Kidney (tissue), 14 donors: ENCODE results near the gene FARP2. TPM values are rescaled to one million over a fixed set of nuclear protein-coding genes. Genes with fewer than 3 reads are reported as not detected.

ENCODE experiments used
- DNase-seq, 5 donors: peaks; one replicate each; pipeline ENCODE4 v3.0.0-alpha.2; 2013 to 2020
- FAIRE-seq: peaks from 2 replicates; lab custom pipeline; 2012; peaks lifted over from hg19 to GRCh38; lab: Jason Lieb, UNC
- H3K27ac ChIP-seq, 2 donors: one replicate each; pipeline ENCODE4 v1.7.0; 2013; ENCODE audit warnings: low read depth in 2 of 2, low read length in 2 of 2, inconsistent platforms in 1 of 2
- H3K27me3 ChIP-seq: one replicate; pipeline ENCODE4 v1.7.1; 2013; ENCODE audit warnings: low read length, inconsistent platforms; ENCODE audit not compliant: control insufficient read depth, insufficient read depth
- H3K36me3 ChIP-seq, 3 donors: one replicate each; pipeline versions ENCODE4 v1.7.0 to v1.7.1; 2013; ENCODE audit warnings: low read length in 3 of 3, control low read depth in 1 of 3, inconsistent platforms in 1 of 3; ENCODE audit not compliant: insufficient read depth in 3 of 3, control insufficient read depth in 2 of 3
- H3K4me1 ChIP-seq, 3 donors: one replicate each; pipeline versions ENCODE4 v1.7.0 to v1.7.1; 2013; ENCODE audit warnings: low read length in 3 of 3, inconsistent platforms in 1 of 3, low read depth in 1 of 3; ENCODE audit not compliant: control insufficient read depth in 2 of 3, insufficient read depth in 2 of 3
- H3K4me3 ChIP-seq, 3 donors: one replicate each; pipeline versions ENCODE4 v1.7.0 to v1.8.1; 2013; ENCODE audit warnings: low read length in 3 of 3, control low read depth in 1 of 3, inconsistent platforms in 1 of 3
- H3K9ac ChIP-seq, 3 donors: one replicate each; pipeline versions ENCODE4 v1.7.0 to v1.7.1; 2013; ENCODE audit warnings: low read length in 3 of 3, control low read depth in 1 of 3, inconsistent platforms in 1 of 3
- H3K9me3 ChIP-seq, 3 donors: one replicate each; pipeline versions ENCODE4 v1.7.0 to v1.7.1; 2013; ENCODE audit warnings: low read length in 3 of 3, control low read depth in 1 of 3, inconsistent platforms in 1 of 3; ENCODE audit not compliant: control insufficient read depth in 2 of 3, insufficient read depth in 1 of 3
- CTCF ChIP-seq: IDR thresholded peaks from 3 replicates; pipeline ENCODE4 v1.5.1; 2012; ENCODE audit warnings: mild to moderate bottlenecking, moderate library complexity, borderline replicate concordance; ENCODE audit not compliant: insufficient read depth; ENCODE audit errors: extremely low read depth
- intact Hi-C: fragments of 100-400 bp; cut with DNase I; formaldehyde crosslinking; loops from one replicate; pipeline ENCODE4 v1.11.1; 2022
- polyA plus RNA-seq: library from polyadenylated mRNA; stranded (reverse); fragments of 350-450 nt; fragmentation: Illumina TruSeq; extraction: RNeasy Lipid Tissue Mini Kit (QIAGEN cat#74804); gene quantifications from one replicate; pipeline ENCODE4 v1.2.3, GENCODE V29; 2014; ENCODE audit warnings: low read depth, low replicate concordance; ENCODE audit not compliant: insufficient read depth
- total RNA-seq: library from RNA; stranded (reverse); fragmentation: NEBNext Ultra II Directional; extraction: Animal tissue kit (Norgen Biotek cat#: 25700); gene quantifications from one replicate; pipeline ENCODE4 v1.2.1, GENCODE V29; 2021
- donor health status: control.
- donor health status: control.
- donor health status: control.
- donor health status: control.
- donor health status: control.
- donor health status: DM: yes; HTN: yes; CAD: no.
- donor health status: Normal renal cell carcinoma (clear cell type).

FARP2 gene
- total and polyA plus RNA-seq, 2 donors from 2014 or later: 20.3 to 50.5 TPM

DNA sequence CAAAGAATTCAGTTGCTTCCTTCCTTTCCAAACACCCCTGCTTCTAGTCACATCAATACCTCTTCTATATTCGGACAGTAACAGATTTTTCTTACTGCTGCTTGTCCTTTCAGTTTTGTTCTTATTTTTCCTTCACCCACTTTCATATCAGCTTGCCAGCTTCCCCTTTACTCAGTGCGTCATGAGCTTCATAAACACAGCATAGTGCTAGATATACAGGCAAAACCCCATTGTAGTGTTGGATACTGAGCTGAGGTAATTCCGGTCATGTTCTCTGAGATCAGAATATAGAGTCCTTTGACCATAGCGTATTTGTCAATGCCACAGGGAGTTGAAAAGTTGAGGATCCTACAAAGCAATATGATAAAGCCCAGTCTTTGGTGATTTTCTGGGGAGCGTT, 2.4 kb downstream of the FARP2 start:
- Histone ChIP-seq H3K27me3 (no peaks in the 10 kb centered on the region), H3K9ac (peak overlapping the region in 1 of 3 donors; percentile 9), H3K27ac (no peak overlapping the region), H3K9me3 (no peaks in the 10 kb centered on the region), H3K4me3 (no peak overlapping the region), H3K36me3 (no peaks in the 10 kb centered on the region), H3K4me1 (peaks cover 3 to 36% (median 32%) of the 10 kb centered on the region in 3 donors)
- DNase-seq: no peak
- intact Hi-C loops: no loop called here
- FAIRE-seq: no peak
- TF ChIP-seq CTCF: no peak

DNA sequence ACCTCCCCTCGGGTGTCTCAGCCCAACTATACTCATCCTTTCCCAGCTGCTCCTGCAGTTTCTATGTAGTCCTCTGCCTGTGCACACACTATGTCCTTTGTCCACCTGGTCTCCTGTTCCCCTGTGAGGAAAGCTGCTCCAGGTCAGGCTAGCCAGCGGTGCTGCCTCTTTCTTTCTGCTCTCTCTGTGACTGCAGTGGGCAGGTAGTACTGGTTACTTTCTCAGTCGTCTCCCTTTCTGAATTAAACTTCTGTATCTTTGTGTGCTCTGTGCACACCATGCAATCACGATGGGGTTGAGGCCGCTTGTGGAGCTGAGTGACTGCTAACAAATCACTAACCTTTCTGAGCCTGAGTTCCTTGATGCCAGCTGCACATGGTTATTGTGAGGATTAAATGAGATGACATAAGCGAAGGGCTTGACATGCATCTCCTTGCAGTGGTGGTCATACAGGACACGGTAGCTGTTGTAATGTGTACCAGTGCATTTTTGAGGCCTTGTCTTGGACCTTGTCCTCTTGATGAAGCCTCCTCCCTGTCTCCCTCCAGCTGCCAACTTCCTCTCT, 3.5 kb downstream of the FARP2 start:
- Histone ChIP-seq H3K27ac (peak overlapping the region in 1 of 2 donors; percentile 23), H3K36me3 (no peaks in the 10 kb centered on the region), H3K4me3 (no peak overlapping the region), H3K9ac (no peak overlapping the region), H3K9me3 (no peaks in the 10 kb centered on the region), H3K27me3 (no peaks in the 10 kb centered on the region), H3K4me1 (peaks cover 3 to 42% (median 35%) of the 10 kb centered on the region in 3 donors)
- intact Hi-C loops: no loop called here
- DNase-seq: no peak
- TF ChIP-seq CTCF: no peak
- FAIRE-seq: no peak

DNA sequence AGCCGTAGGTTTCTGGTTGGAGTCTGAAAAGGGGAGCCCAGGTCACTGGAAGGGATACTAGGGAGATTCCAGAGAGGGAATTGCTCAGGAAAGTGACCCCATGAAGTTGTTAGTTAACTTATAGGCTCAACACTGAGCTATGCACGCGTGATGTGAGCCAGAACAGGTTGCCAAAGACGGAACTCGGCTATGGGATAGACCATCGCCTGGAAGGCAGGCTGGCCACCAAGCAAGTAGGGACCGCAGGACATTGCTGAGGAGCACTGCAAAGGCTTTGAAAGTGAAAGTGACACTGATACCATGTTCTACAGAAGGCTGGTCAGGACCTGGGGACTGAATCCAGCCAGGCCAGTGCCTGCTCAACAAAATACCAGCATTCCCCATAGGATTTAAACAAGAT, 7.3 kb downstream of the FARP2 start:
- no peaks in the 10 kb centered on the region for H3K27me3 ChIP-seq
- H3K9me3 ChIP-seq: no peaks in the 10 kb centered on the region
- peak overlapping the region; percentile 5 to 47 for H3K27ac ChIP-seq

More for the DNA sequence above, 7.3 kb downstream of the FARP2 start:
- intact Hi-C loops: no loop called here
- H3K4me1 ChIP-seq: peaks cover 0 to 32% (median 23%) of the 10 kb centered on the region in 3 donors
- H3K4me3 ChIP-seq: peak overlapping the region in 1 of 3 donors; percentile 22
- no peak for FAIRE-seq
- peak overlapping the region in 1 of 3 donors; percentile 41 for H3K9ac ChIP-seq
- TF ChIP-seq CTCF: no peak
- no peaks in the 10 kb centered on the region for H3K36me3 ChIP-seq
- DNase-seq: no peak
